PC-3 (cell line): ENCODE data around the gene SCN5A.

Experiments used
- EZH2 ChIP-seq: fragments of 300-600 bp; sonication (generic); IDR thresholded peaks from one replicate; pipeline ENCODE4 v1.6.1; 2017; ENCODE audit warnings: antibody characterized with exemption, mild to moderate bottlenecking, low read length; ENCODE audit not compliant: unreplicated experiment
- EZH2phosphoT487 ChIP-seq: fragments of 300-600 bp; sonication (generic); IDR thresholded peaks from 2 replicates; pipeline ENCODE4 v1.6.1; 2018; ENCODE audit warnings: mild to moderate bottlenecking, antibody characterized with exemption, low read length, borderline replicate concordance
- TF ChIP-seq, protein P1 (sequence below): fragments of 300-600 bp; sonication (generic); conservative IDR thresholded peaks from 2 replicates; pipeline ENCODE4 v1.5.1; 2017; ENCODE audit warnings: antibody characterized with exemption, low read depth, mild to moderate bottlenecking, low read length

DNA sequence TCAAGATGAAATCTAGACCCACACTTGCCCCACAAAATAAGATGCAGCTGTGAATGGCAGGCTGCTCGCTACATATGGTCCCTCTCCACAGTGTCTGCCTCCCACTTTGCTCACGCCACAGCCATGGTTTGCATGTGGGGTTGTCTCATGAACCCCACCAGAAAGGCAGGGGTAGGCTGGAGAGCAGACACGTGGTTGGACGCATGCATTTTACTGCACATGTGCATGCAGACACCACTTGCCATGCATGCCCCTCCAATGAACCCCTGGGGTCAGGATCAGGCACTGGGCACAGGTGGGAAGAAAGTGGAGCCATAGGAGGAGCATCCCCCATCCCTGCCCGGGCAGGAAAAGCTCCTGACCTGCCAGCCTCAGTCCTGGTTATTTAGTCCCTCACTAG, 20.7 kb downstream of the SCN5A start:
- TF ChIP-seq EZH2, result no peak
- TF ChIP-seq, protein P1, sequence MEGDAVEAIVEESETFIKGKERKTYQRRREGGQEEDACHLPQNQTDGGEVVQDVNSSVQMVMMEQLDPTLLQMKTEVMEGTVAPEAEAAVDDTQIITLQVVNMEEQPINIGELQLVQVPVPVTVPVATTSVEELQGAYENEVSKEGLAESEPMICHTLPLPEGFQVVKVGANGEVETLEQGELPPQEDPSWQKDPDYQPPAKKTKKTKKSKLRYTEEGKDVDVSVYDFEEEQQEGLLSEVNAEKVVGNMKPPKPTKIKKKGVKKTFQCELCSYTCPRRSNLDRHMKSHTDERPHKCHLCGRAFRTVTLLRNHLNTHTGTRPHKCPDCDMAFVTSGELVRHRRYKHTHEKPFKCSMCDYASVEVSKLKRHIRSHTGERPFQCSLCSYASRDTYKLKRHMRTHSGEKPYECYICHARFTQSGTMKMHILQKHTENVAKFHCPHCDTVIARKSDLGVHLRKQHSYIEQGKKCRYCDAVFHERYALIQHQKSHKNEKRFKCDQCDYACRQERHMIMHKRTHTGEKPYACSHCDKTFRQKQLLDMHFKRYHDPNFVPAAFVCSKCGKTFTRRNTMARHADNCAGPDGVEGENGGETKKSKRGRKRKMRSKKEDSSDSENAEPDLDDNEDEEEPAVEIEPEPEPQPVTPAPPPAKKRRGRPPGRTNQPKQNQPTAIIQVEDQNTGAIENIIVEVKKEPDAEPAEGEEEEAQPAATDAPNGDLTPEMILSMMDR, result no peak
- no peak for TF ChIP-seq EZH2phosphoT487
